HepG2 (cell line): ENCODE measurements around the gene RAD9A. TPM values are rescaled to one million over a fixed set of nuclear protein-coding genes. Genes with fewer than 3 reads are reported as not detected.

Experiments
- ADNP ChIP-seq: sonication (generic); formaldehyde crosslinking; IDR thresholded peaks from 2 replicates; pipeline ENCODE4 v1.4.0; 2020; ENCODE audit warnings: missing genetic modification reagents
- ATF7 ChIP-seq, 2 experiments: fragments of 450-650 bp in 1 of 2; sonication (generic) in 1 of 2; formaldehyde crosslinking in 1 of 2; IDR thresholded peaks; 2 replicates each; pipeline versions ENCODE4 v1.4.0 to v1.6.1; 2016 to 2020; ENCODE audit warnings: antibody characterized with exemption in 1 of 2, mild to moderate bottlenecking in 1 of 2, missing genetic modification reagents in 1 of 2
- CHCHD3 ChIP-seq: sonication (generic); formaldehyde crosslinking; IDR thresholded peaks from 2 replicates; pipeline ENCODE4 v1.8.0; 2022; ENCODE audit warnings: mild to moderate bottlenecking, missing genetic modification reagents, moderate library complexity
- FOXC1 ChIP-seq: sonication (generic); formaldehyde crosslinking; IDR thresholded peaks from 2 replicates; pipeline ENCODE4 v1.8.0; 2022; ENCODE audit warnings: mild to moderate bottlenecking, missing genetic modification reagents, borderline replicate concordance
- GABPA ChIP-seq, 2 experiments: IDR thresholded peaks; 2 replicates each; pipeline ENCODE4 v1.6.1; 2011 to 2016; ENCODE audit warnings: low read depth in 2 of 2, low read length in 1 of 2, missing biosample characterization in 1 of 2, missing genetic modification characterization in 1 of 2
- NAIF1 ChIP-seq: sonication (generic); formaldehyde crosslinking; IDR thresholded peaks from 2 replicates; pipeline ENCODE4 v1.5.0; 2020; ENCODE audit warnings: mild to moderate bottlenecking, missing genetic modification reagents, borderline replicate concordance
- NR2F6 ChIP-seq, 2 experiments: IDR thresholded peaks; 2 replicates each; pipeline ENCODE4 v1.6.1; 2016; ENCODE audit warnings: antibody characterized with exemption in 1 of 2, mild to moderate bottlenecking in 1 of 2
- SCMH1 ChIP-seq: sonication (generic); formaldehyde crosslinking; IDR thresholded peaks from 2 replicates; pipeline ENCODE4 v1.9.0; 2021; ENCODE audit warnings: missing genetic modification reagents, mild to moderate bottlenecking, borderline replicate concordance
- SIX1 ChIP-seq: sonication (generic); formaldehyde crosslinking; IDR thresholded peaks from 2 replicates; pipeline ENCODE4 v1.4.0; 2020; ENCODE audit warnings: missing genetic modification reagents, borderline replicate concordance
- ZFP41 ChIP-seq: sonication (generic); formaldehyde crosslinking; IDR thresholded peaks from 2 replicates; pipeline ENCODE4 v1.4.0; 2020; ENCODE audit warnings: mild to moderate bottlenecking, missing genetic modification reagents, borderline replicate concordance
- ZNF10 ChIP-seq: sonication (generic); formaldehyde crosslinking; IDR thresholded peaks from 2 replicates; pipeline ENCODE4 v1.4.0; 2020; ENCODE audit warnings: mild to moderate bottlenecking, low read depth, missing genetic modification reagents, borderline replicate concordance
- ZNF44 ChIP-seq: sonication (generic); formaldehyde crosslinking; IDR thresholded peaks from 2 replicates; pipeline ENCODE4 v1.5.1; 2020; ENCODE audit warnings: mild to moderate bottlenecking, missing genetic modification reagents
- ZNF547 ChIP-seq: sonication (generic); formaldehyde crosslinking; IDR thresholded peaks from 2 replicates; pipeline ENCODE4 v1.5.1; 2020; ENCODE audit warnings: mild to moderate bottlenecking, missing genetic modification reagents
- ZNF746 ChIP-seq: sonication (generic); formaldehyde crosslinking; IDR thresholded peaks from 2 replicates; pipeline ENCODE4 v1.8.0; 2022; ENCODE audit warnings: mild to moderate bottlenecking, missing genetic modification reagents
- ZNF83 ChIP-seq: sonication (generic); formaldehyde crosslinking; IDR thresholded peaks from 2 replicates; pipeline ENCODE4 v1.4.0; 2020; ENCODE audit warnings: missing genetic modification reagents, mild to moderate bottlenecking, borderline replicate concordance
- polyA plus RNA-seq, 8 experiments: library from polyadenylated mRNA; depleted of rRNA in 3 of 8; stranded (reverse) in 7 of 8; unstranded in 1 of 8; fragments of >200 nt; fragmentation: Illumina TruSeq in 4 of 8; extraction: Trizol in 4 of 8; gene quantifications; 2 replicates each; pipeline versions ENCODE4 v1.2.1 to v1.2.3, GENCODE V29; 2011 to 2016; ENCODE audit warnings: low read depth in 4 of 8, missing spikeins in 1 of 8, mixed read lengths in 1 of 8; ENCODE audit not compliant: insufficient read depth in 1 of 8
- total RNA-seq, 5 experiments: library from RNA; depleted of rRNA; stranded (reverse); fragments of >200 nt; fragmentation: Illumina TruSeq; extraction: Trizol; gene quantifications; 2 replicates each; pipeline ENCODE4 v1.2.3, GENCODE V29; 2016; ENCODE audit warnings: low read depth in 1 of 5
- TF ChIP-seq, protein P1 (sequence below): sonication (generic); formaldehyde crosslinking; IDR thresholded peaks from 2 replicates; pipeline ENCODE4 v1.4.0; 2020; ENCODE audit warnings: missing genetic modification reagents
- TF ChIP-seq, protein P2 (sequence below): sonication (generic); formaldehyde crosslinking; IDR thresholded peaks from 2 replicates; pipeline ENCODE4 v1.8.0; 2022; ENCODE audit warnings: low read depth, missing genetic modification reagents
- TF ChIP-seq, protein P3 (sequence below): sonication (generic); formaldehyde crosslinking; IDR thresholded peaks from 2 replicates; pipeline ENCODE4 v1.8.1; 2023; ENCODE audit warnings: missing genetic modification reagents, inconsistent platforms, borderline replicate concordance

RAD9A gene
- total and polyA plus RNA-seq, 2 of the 13 experiments (the other 11 are each of a cell fraction or from before 2014, with no cell fraction given), result 10.1 to 15.7 TPM

GRCh38 chr11:67391304-67392182, at the start of gene RAD9A (continued):
- TF ChIP-seq NAIF1 (CRISPR knock-in tag) (0 out of 2 replicates have a peak, but pooled peaks have one; percentile 67), SCMH1 (CRISPR knock-in tag) (no peak), ZFP41 (CRISPR knock-in tag) (peak; percentile 68; the same call in 1 of the 2 replicates), ADNP (CRISPR knock-in tag) (no peak), ZNF10 (CRISPR knock-in tag) (no peak), ZNF547 (peak; percentile 75), GABPA (IDR thresholded peaks at IDR 0.05; ENCODE audit: low read depth, low read length) (no peak), GABPA (CRISPR knock-in tag; IDR thresholded peaks at IDR 0.05; ENCODE audit: low read depth) (no peak), SIX1 (CRISPR knock-in tag) (no peak), CHCHD3 (peak; percentile 52; the same call in 1 of the 2 replicates), ATF7 (IDR thresholded peaks at IDR 0.05) (no peak), ATF7 (CRISPR knock-in tag; IDR thresholded peaks at IDR 0.05) (peak; percentile 76), FOXC1 (CRISPR knock-in tag) (peak; percentile 83; the same call in 1 of the 2 replicates), ZNF83 (no peak), ZNF44 (peak; percentile 94), ZNF746 (CRISPR knock-in tag) (peak; percentile 78; the same call in 1 of the 2 replicates), NR2F6 (IDR thresholded peaks at IDR 0.05) (no peak), NR2F6 (CRISPR knock-in tag; IDR thresholded peaks at IDR 0.05) (peak; percentile 79)
- TF ChIP-seq, protein P1, sequence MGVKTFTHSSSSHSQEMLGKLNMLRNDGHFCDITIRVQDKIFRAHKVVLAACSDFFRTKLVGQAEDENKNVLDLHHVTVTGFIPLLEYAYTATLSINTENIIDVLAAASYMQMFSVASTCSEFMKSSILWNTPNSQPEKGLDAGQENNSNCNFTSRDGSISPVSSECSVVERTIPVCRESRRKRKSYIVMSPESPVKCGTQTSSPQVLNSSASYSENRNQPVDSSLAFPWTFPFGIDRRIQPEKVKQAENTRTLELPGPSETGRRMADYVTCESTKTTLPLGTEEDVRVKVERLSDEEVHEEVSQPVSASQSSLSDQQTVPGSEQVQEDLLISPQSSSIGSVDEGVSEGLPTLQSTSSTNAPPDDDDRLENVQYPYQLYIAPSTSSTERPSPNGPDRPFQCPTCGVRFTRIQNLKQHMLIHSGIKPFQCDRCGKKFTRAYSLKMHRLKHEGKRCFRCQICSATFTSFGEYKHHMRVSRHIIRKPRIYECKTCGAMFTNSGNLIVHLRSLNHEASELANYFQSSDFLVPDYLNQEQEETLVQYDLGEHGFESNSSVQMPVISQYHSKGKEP (CRISPR knock-in tag), result peak; percentile 45; the same call in 1 of the 2 replicates
- TF ChIP-seq, protein P2, sequence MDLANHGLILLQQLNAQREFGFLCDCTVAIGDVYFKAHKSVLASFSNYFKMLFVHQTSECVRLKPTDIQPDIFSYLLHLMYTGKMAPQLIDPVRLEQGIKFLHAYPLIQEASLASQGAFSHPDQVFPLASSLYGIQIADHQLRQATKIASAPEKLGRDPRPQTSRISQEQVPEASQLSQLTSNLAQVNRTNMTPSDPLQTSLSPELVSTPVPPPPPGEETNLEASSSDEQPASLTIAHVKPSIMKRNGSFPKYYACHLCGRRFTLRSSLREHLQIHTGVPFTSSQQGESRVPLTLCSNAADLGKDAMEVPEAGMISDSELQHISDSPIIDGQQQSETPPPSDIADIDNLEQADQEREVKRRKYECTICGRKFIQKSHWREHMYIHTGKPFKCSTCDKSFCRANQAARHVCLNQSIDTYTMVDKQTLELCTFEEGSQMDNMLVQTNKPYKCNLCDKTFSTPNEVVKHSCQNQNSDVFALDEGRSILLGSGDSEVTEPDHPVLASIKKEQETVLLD (CRISPR knock-in tag), result peak; percentile 89; the same call in 1 of the 2 replicates
- TF ChIP-seq, protein P3, sequence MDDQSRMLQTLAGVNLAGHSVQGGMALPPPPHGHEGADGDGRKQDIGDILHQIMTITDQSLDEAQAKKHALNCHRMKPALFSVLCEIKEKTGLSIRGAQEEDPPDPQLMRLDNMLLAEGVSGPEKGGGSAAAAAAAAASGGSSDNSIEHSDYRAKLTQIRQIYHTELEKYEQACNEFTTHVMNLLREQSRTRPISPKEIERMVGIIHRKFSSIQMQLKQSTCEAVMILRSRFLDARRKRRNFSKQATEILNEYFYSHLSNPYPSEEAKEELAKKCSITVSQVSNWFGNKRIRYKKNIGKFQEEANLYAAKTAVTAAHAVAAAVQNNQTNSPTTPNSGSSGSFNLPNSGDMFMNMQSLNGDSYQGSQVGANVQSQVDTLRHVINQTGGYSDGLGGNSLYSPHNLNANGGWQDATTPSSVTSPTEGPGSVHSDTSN, result no peak; the same call in 1 of the 2 replicates
